NB4 (cell line): ENCODE measurements around the gene WDR7.

Source experiments
- TF ChIP-seq, protein P1 (sequence below): IDR thresholded peaks from one replicate; pipeline ENCODE4 v1.5.1; 2012; ENCODE audit warnings: low read depth, low read length
- TF ChIP-seq, protein P2 (sequence below): IDR thresholded peaks from 2 replicates; pipeline ENCODE4 v1.6.1; 2011; ENCODE audit warnings: low read depth, low read length

DNA sequence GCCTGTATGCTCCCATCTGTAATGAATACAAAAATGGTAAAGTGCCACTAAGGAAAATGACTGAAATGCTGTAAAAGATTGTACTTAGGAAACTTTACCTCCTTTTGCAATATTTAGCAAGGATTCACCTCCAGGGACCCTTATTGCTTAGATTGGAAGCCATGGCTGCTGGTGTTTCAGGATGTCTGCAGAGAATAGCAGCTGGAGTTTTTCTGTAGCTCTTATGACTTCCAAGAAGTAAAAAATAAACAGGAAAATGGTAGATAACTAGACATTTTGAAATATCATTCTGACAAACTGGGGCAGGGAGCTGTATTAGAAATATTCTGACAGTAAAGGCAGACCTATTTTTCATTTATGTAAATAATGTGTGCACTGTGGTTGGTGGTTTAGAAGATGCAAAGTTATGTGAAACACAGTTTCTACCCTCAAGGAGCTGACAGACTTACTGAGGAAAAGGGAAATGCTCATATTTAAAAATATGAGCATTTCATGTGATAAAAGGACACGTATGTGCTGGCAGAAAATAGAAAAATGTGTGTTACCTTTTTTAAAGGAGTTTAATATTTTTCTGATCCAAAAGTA, 270.8 kb downstream of the WDR7 start:
- TF ChIP-seq, protein P1, sequence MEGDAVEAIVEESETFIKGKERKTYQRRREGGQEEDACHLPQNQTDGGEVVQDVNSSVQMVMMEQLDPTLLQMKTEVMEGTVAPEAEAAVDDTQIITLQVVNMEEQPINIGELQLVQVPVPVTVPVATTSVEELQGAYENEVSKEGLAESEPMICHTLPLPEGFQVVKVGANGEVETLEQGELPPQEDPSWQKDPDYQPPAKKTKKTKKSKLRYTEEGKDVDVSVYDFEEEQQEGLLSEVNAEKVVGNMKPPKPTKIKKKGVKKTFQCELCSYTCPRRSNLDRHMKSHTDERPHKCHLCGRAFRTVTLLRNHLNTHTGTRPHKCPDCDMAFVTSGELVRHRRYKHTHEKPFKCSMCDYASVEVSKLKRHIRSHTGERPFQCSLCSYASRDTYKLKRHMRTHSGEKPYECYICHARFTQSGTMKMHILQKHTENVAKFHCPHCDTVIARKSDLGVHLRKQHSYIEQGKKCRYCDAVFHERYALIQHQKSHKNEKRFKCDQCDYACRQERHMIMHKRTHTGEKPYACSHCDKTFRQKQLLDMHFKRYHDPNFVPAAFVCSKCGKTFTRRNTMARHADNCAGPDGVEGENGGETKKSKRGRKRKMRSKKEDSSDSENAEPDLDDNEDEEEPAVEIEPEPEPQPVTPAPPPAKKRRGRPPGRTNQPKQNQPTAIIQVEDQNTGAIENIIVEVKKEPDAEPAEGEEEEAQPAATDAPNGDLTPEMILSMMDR, result no peak
- TF ChIP-seq, protein P2, sequence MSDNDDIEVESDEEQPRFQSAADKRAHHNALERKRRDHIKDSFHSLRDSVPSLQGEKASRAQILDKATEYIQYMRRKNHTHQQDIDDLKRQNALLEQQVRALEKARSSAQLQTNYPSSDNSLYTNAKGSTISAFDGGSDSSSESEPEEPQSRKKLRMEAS, result no peak
